Measurements from ENCODE around the gene ARHGEF19. TPM values are rescaled to one million over a fixed set of nuclear protein-coding genes. Genes with fewer than 3 reads are reported as not detected.
"Not testable (repeated sequence)": the region's sequence is repeated elsewhere in the genome, so short reads cannot be mapped to it uniquely, and the experiment has no call there.

The ARHGEF19 gene
- 1 to 10 TPM; 5.3 to 6.0 TPM for total RNA-seq

DNA sequence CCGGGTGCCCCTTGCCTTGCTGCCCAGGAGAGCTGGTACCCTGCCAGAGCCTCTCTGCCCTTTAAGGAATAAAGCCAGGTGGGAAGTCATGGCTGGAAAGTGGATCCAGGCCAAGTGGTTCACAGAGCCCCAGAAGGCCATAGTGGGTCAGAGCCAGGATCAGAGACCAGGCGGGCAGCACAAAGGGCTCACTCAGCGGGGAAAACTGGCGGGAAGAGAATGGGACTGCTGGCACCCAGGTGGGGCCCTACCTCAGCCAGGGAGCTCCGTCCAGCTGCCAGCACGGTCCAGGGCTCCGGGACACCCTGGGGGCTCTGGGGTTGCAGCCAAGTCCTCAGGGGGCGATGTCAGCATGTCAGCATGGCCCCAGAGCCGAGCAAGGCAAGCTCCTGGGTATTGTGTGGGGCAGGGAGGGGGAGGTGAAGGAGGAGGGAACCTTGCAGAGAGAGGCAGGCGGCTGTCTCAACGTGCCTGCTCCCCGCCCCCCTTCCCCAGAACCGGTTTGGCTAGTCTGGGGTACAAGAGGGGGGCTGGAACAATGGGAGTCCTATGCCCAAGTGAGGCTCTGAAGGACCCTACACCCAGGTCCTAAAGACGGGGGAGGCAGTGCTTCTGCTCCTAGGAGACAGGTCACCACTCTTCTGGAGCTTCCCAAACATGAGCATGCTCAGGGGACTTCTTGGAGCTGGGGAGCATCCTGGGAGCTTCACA is at the start of gene ARHGEF19:
Gene ARHGEF19 (minus strand): TSS at position 402 of the 711 bp plus-strand sequence. CDS start 3,598 bp downstream, outside the sequence.
- H3K36me3 Mint-ChIP-seq = no peaks in the 10 kb centered on the region
- no peaks in the 10 kb centered on the region for H3K9me3 Mint-ChIP-seq (ENCODE audit: low read depth)
- ATAC-seq (no peak), DNase-seq (no peak)
- peaks cover 7% of the 10 kb centered on the region for H3K27me3 Mint-ChIP-seq
- peaks cover 13% of the 10 kb centered on the region for H3K4me1 Mint-ChIP-seq
- CTCF ChIA-PET = interaction anchor here (1.4 kb wide), 1 partner anchor 32 kb away, joined by 3 read pairs; no protein-coding TSS in a partner anchor
- no peak within 1 kb of the TSS for H3K27ac Mint-ChIP-seq
- no peak within 1 kb of the TSS for H3K4me3 Mint-ChIP-seq

DNA sequence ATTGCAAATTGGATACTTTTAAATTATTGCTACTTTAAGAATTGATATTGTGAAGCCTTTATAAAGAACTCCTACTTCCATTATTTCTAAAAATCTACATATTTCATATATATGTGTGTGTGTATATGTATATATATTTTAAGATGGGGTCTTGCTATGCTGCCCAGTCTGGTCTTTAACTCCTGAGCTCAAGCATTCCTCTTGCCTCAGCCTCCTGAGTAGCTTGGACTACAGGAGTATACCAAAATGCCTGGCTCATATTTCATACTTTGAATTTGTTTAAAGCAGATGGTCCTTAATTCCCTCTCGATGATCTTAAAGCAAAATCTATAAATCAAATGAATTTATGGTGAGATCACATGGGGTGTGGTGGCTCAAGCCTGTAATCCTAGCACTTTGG is 49.6 kb upstream of the ARHGEF19 start:
- Mint-ChIP-seq H3K9me3 (ENCODE audit: low read depth) (no peaks in the 10 kb centered on the region), H3K4me3 (no peak overlapping the region)
- CTCF ChIA-PET = no interaction called here

DNA sequence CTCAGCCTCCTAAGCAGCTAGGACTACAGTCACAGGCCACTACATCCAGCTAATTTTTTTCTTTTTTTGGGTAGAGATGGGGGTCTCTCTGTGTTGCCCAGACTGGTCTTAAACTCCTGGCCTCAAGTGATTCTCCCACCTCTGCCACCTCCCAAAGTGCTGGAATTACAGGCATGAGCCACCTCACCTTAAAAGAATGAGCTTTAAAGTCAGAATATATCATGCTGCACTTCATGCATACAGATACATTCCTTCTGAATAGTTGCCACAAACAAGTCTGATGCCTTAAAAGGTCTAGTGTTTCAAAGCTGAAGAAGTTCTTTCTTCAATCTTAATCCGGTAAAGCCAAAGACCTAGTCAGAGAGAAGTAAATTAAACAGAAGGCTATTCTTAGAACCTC is 48.4 kb upstream of the ARHGEF19 start:
- ATAC-seq (no peak), DNase-seq (no peak)
- Mint-ChIP-seq H3K9me3 (ENCODE audit: low read depth) (no peaks in the 10 kb centered on the region), H3K4me3 (no peak overlapping the region), H3K4me1 (no peaks in the 10 kb centered on the region), H3K27me3 (no peaks in the 10 kb centered on the region), H3K27ac (no peak overlapping the region), H3K36me3 (no peaks in the 10 kb centered on the region)
- CTCF ChIA-PET = interaction anchor here (0.5 kb wide), 1 partner anchor 446 kb away, joined by 4 read pairs; no protein-coding TSS in a partner anchor

More for the DNA sequence above, 49.6 kb upstream of the ARHGEF19 start:
- Mint-ChIP-seq H3K4me1 (no peaks in the 10 kb centered on the region), H3K27ac (no peak overlapping the region), H3K27me3 (no peaks in the 10 kb centered on the region), H3K36me3 (no peaks in the 10 kb centered on the region)
- DNase-seq = no peak
- no peak for ATAC-seq

DNA sequence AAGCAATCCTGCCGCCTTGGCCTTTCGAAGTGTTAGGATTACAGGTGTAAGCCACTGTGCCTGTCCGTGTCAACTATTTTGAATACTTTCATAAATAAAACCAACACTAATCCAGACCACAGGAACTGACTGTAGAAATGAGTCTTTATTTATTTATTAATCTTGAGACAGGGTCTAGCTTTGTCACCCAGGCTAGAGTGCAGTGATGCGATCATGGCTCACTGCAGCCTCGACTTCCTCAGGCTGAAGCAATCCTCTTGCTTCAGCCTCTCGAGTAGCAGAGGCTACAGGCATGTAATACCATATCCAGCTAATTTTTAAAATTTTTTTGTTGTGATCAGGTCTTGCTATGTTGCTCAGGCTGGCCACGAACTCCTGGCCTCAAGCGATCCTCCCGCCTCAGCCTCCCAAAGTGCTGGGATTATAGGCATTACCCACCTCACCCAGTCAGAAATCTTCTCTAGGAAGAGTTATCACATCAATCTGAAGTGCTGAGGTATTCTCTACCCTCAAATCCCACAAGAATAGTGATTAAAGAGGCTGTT is 46.2 kb upstream of the ARHGEF19 start:
- Mint-ChIP-seq H3K9me3 (ENCODE audit: low read depth) (no peaks in the 10 kb centered on the region), H3K36me3 (peaks cover 5% of the 10 kb centered on the region), H3K27ac (no peak overlapping the region), H3K27me3 (no peaks in the 10 kb centered on the region), H3K4me1 (peaks cover 7% of the 10 kb centered on the region), H3K4me3 (no peak overlapping the region)
- no peak for ATAC-seq
- CTCF ChIA-PET = interaction anchor here (1.0 to 1.9 kb wide), 3 partner anchors 9 to 180 kb away, joined by 3 to 4 read pairs (median 4); no protein-coding TSS in a partner anchor
- DNase-seq = no peak

DNA sequence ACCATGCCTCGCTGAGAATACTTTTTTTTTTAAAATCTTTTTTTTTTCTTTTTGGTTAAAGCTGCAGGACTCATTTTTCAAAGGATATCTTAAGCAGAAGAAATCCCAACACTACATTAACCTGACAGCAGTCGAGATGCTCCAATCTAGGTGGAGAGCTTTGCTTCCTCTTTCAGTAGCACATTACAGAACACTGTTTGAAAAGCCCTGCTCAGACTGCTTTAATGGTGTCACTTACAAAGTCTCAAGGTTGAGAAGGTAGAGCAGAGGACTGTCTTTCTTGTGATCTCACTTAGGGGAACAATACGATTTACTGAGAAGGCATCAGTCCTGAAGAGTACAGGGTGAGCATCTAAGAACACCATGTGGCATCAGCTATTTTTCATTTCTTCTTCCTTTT is 45.5 kb upstream of the ARHGEF19 start:
- H3K9me3 Mint-ChIP-seq (ENCODE audit: low read depth) = no peaks in the 10 kb centered on the region
- DNase-seq (no peak), ATAC-seq (no peak)
- no peak overlapping the region for H3K27ac Mint-ChIP-seq
- H3K36me3 Mint-ChIP-seq = peaks cover 5% of the 10 kb centered on the region
- H3K4me3 Mint-ChIP-seq = no peak overlapping the region
- CTCF ChIA-PET = interaction anchor here (1.0 to 1.9 kb wide), 3 partner anchors 8 to 179 kb away, joined by 3 to 4 read pairs (median 4); no protein-coding TSS in a partner anchor
- no peaks in the 10 kb centered on the region for H3K27me3 Mint-ChIP-seq
- peaks cover 7% of the 10 kb centered on the region for H3K4me1 Mint-ChIP-seq

DNA sequence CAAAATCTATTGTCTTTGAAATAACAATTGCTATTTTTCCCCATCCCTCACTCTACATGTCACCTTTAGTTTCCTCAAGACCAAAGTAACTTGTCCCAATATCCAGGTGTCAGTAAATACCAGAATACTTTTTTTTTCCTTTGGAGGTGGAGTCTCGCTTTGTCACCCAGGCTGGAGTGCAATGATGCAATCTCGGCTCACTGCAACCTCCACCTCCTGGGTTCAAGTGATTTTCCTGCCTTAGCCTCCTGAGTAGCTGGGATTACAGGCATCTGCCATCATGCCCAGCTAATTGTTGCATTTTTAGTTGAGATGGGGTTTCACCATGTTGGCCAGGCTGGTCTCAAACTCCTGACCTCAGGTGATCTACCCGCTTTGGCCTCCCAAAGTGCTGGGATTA is 45.1 kb upstream of the ARHGEF19 start:
- CTCF ChIA-PET = interaction anchor here (1.0 to 1.9 kb wide), 3 partner anchors 8 to 179 kb away, joined by 3 to 4 read pairs (median 4); no protein-coding TSS in a partner anchor
- not testable (repeated sequence) for H3K36me3 Mint-ChIP-seq

DNA sequence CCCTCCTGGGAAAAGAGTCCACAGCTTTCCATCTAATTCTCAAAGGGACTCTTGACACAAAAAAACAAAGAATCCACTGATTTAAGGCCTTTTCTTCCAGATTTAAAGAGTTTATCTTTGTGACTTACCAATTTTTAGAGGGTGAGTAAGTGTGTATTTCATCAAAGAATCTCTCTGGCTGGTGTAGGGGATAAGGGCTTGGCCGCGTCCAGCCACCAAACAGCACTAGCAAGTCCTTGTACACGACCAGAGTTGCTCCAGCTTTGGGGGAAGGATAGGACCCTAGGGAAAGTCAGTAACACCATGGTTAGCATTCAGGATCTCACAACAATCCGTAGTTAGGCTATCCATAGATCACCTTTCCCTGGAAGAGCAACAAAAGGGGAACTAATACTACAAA is 44.0 kb upstream of the ARHGEF19 start:
- DNase-seq = no peak
- Mint-ChIP-seq H3K4me3 (no peak overlapping the region), H3K4me1 (peaks cover 7% of the 10 kb centered on the region), H3K27ac (no peak overlapping the region), H3K27me3 (no peaks in the 10 kb centered on the region), H3K36me3 (peaks cover 7% of the 10 kb centered on the region), H3K9me3 (ENCODE audit: low read depth) (no peaks in the 10 kb centered on the region)
- no peak for ATAC-seq
- CTCF ChIA-PET = no interaction called here

More for the DNA sequence above, 45.1 kb upstream of the ARHGEF19 start:
- DNase-seq; H3K4me3 Mint-ChIP-seq; ATAC-seq; H3K27me3 Mint-ChIP-seq; H3K4me1 Mint-ChIP-seq; H3K9me3 Mint-ChIP-seq (ENCODE audit: low read depth); H3K27ac Mint-ChIP-seq: not testable (repeated sequence)

DNA sequence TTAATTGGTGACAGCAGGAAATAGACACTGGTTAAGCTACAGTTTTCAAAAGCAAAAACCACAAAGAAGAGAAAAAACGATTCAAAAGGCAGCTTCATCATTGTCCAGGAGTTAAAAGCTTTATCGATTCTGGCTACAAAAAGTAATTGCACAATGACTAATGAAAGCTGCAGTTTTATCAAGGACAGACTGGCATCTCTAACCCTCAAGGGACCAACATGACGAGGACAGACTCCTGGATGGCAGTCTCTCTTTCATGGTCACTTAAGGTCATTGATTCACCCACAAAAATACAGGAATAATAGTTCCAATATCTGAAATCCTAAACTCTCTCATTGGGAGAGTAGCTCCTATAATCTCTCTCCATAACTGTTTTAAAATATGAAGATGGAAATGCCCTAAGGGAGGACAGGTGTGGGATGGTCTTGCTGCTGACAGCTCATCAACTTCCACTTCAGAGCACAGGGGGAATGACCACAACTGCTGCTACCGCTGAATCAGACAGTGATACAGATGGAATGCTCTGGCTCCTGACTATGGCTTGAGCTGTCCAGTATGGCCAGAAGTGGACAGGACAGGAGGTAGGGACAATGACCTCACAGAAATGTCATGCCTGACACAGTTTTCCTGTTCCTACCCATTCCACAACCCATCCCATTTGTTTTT is 41.9 kb upstream of the ARHGEF19 start:
- Mint-ChIP-seq H3K9me3 (ENCODE audit: low read depth) (no peaks in the 10 kb centered on the region), H3K4me3 (no peak overlapping the region), H3K36me3 (peaks cover 12% of the 10 kb centered on the region), H3K4me1 (peaks cover 14% of the 10 kb centered on the region), H3K27ac (no peak overlapping the region), H3K27me3 (no peaks in the 10 kb centered on the region)
- ATAC-seq = no peak
- no peak for DNase-seq
- CTCF ChIA-PET = interaction anchor here (0.7 to 1.4 kb wide), 3 partner anchors 10 to 175 kb away, joined by 3 to 6 read pairs (median 5); no protein-coding TSS in a partner anchor

DNA sequence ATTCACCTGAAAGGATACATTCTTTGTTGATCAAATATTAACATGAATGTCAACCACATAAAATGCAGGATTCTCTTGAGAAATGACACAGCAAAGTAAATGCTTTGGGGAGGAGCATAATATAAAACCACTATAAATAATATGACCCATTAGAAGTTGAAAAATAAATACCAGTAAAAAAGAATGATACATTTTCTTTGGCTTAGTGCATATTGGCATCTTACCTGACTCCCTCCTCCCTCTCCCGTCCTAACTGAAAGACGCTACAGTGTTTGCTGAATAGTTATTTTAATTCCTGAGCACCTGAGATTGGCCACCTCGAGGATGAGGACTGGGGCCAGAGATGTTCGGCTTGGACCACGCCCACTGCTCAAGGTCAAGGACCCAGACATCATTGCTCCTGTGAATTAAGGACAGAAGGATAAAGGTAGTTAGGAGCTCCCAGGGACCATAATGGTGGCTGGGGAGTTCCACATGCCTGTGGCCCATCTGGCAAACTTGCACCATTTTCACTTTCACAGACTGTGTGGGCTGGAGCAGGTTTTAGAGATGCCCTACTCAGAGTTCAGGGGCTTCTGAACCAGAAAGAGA is 41.0 kb upstream of the ARHGEF19 start:
- Mint-ChIP-seq H3K9me3 (ENCODE audit: low read depth) (no peaks in the 10 kb centered on the region), H3K4me1 (peaks cover 18% of the 10 kb centered on the region), H3K27ac (no peak overlapping the region), H3K27me3 (no peaks in the 10 kb centered on the region), H3K36me3 (peaks cover 15% of the 10 kb centered on the region), H3K4me3 (no peak overlapping the region)
- ATAC-seq (no peak), DNase-seq (no peak)
- CTCF ChIA-PET = interaction anchor here (0.7 kb wide), 1 partner anchor 64 kb away, joined by 3 read pairs; no protein-coding TSS in a partner anchor

DNA sequence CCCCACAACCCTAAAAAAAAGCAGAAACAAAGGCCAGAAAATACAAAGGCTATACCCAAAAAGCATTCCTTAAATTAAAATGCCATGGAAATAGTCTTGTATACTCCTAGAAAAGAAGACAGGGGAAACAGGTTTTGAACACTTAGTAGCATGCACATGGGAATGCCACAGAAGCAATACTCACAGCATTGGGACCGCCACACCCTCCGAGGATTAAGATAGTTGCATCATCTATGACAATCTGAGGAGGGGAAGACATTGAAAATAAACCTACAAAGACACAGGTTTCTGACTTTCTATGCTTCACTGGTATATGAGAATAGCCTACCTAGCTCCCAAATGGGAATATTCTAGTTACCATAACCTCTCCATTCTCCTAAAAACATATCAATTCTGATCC is 40.5 kb upstream of the ARHGEF19 start:
- Mint-ChIP-seq H3K4me3 (no peak overlapping the region), H3K27me3 (no peaks in the 10 kb centered on the region), H3K36me3 (peaks cover 15% of the 10 kb centered on the region), H3K27ac (no peak overlapping the region), H3K4me1 (peaks cover 18% of the 10 kb centered on the region), H3K9me3 (ENCODE audit: low read depth) (no peaks in the 10 kb centered on the region)
- ATAC-seq (no peak), DNase-seq (no peak)
- CTCF ChIA-PET = no interaction called here

DNA sequence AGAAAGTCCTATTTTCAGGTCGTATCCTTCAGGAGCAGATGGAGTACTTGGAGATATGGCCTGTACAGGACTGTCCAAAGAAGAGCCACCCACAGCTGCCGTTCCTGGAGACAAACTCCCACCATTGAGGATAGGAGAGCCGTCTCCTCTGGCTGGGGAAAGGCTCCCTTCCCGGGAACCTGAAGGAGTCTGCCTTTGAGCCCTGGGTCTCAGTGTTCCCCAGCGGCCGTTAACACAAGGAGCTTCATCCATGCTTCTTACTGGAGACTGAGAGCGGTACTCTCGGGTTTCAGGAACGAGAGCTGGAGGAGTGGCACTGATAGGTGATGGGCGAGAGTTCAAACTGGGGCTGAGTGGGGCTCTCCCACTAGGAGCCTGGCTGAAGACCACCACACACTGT is 38.9 kb upstream of the ARHGEF19 start:
- no peaks in the 10 kb centered on the region for H3K27me3 Mint-ChIP-seq
- CTCF ChIA-PET = no interaction called here
- H3K4me3 Mint-ChIP-seq = no peak overlapping the region
- no peak overlapping the region for H3K27ac Mint-ChIP-seq
- no peak for ATAC-seq
- H3K4me1 Mint-ChIP-seq = peaks cover 18% of the 10 kb centered on the region
- no peak for DNase-seq
- peaks cover 15% of the 10 kb centered on the region for H3K36me3 Mint-ChIP-seq
- H3K9me3 Mint-ChIP-seq (ENCODE audit: low read depth) = no peaks in the 10 kb centered on the region

DNA sequence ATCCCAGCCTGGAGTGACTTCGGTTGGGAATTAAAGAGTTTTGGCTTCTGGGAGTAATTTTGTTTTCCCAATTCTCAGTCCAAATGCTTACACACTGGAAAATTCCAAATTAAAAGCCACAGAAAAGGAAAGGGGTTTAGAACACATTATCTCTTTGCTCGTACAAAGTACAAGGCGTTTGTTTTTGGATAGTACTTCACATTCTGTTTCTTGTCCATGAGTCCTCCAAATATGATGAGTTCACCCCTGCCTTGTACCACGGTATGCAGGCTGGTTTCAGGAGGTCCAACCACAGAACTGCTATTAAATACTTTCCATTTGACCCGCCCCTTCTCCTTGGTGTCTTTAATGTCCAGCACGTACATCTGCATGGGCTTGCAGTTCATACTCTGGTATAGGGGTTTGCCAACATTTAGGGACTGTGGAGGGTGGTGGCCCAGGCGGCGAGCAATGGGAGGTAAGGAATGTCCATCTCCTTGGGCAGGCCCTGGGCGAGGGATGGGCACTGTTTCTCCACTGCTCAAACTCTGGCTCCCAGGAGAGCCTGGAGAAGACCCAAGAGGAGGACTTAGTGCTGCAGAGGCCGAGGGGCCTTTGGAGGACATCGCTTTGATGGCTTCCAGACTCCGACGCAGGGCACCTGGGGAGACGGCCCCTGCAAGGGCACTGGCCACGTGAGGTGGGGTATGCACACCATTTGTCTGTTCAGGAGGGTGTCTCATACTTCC is 38.2 kb upstream of the ARHGEF19 start:
- H3K4me3 Mint-ChIP-seq = no peak overlapping the region
- peaks cover 15% of the 10 kb centered on the region for H3K36me3 Mint-ChIP-seq
- no peaks in the 10 kb centered on the region for H3K9me3 Mint-ChIP-seq (ENCODE audit: low read depth)
- CTCF ChIA-PET = no interaction called here
- no peak for DNase-seq
- H3K27ac Mint-ChIP-seq = no peak overlapping the region
- no peak for ATAC-seq
- H3K27me3 Mint-ChIP-seq = no peaks in the 10 kb centered on the region
- H3K4me1 Mint-ChIP-seq = peaks cover 18% of the 10 kb centered on the region

Measured in activated CD8-positive, alpha-beta memory T cell treated with anti-CD3 and anti-CD28 coated beads, Interleukin-2, amount 10 ng/mL, durations not matched to agents 7 days and 5 days (primary cell).